ENCODE results near the gene GOLGA3. TPM values are rescaled to one million over a fixed set of nuclear protein-coding genes. Genes with fewer than 3 reads are reported as not detected.

Gene GOLGA3
- total and polyA plus RNA-seq, 9 of the 15 experiments (the other 6 are each of a cell fraction or from before 2014, with no cell fraction given): 1.9 to 48.1 (median 18.4) TPM

- TF ChIP-seq REST (IDR thresholded peaks at IDR 0.05; ENCODE audit: borderline replicate concordance) (no peak), REST (CRISPR knock-in tag; IDR thresholded peaks at IDR 0.05; ENCODE audit: low read depth) (no peak), ZC3H11A (IDR thresholded peaks at IDR 0.05; ENCODE audit: low read depth, low read length) (no peak), HNRNPLL (IDR thresholded peaks at IDR 0.05; ENCODE audit: low read depth, low read length, poor library complexity, severe bottlenecking) (no peak), RBM14 (IDR thresholded peaks at IDR 0.05; ENCODE audit: borderline replicate concordance, insufficient read depth, low read depth, low read length) (no peak), MCM7 (IDR thresholded peaks at IDR 0.05) (no peak), RBFOX2 (IDR thresholded peaks at IDR 0.05; ENCODE audit: low read depth, low read length) (0 out of 2 replicates have a peak, but pooled peaks have one; percentile 14), POLR2A (conservative IDR thresholded peaks at IDR 0.05) (peak; percentile 39; the same call in 1 of the 2 replicates), POLR2G (IDR thresholded peaks at IDR 0.05; ENCODE audit: low read depth, low read length) (peak; percentile 34; the same call in 1 of the 2 replicates)
- TF ChIP-seq, protein P1, sequence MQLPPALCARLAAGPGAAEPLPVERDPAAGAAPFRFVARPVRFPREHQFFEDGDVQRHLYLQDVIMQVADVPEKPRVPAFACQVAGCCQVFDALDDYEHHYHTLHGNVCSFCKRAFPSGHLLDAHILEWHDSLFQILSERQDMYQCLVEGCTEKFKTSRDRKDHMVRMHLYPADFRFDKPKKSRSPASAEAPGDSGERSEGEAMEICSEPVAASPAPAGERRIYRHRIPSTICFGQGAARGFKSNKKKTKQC (CRISPR knock-in tag; IDR thresholded peaks at IDR 0.05): no peak
Observed at GRCh38 chr12:132720606-132721345, 107.9 kb downstream of the GOLGA3 start (continued).
